Ishikawa (cell line): ENCODE data around the gene LEMD1.

Source experiments
- CEBPB ChIP-seq: IDR thresholded peaks from 2 replicates; pipeline ENCODE4 v1.6.1; 2012
- CREB1 ChIP-seq: IDR thresholded peaks from 2 replicates; pipeline ENCODE4 v1.6.1; 2012; ENCODE audit warnings: low read depth
- TAF1 ChIP-seq: IDR thresholded peaks from 2 replicates; pipeline ENCODE4 v1.6.1; 2012; ENCODE audit warnings: low read depth, mild to moderate bottlenecking
- TEAD4 ChIP-seq: IDR thresholded peaks from 2 replicates; pipeline ENCODE4 v1.6.1; 2012
- YY1 ChIP-seq: IDR thresholded peaks from 2 replicates; pipeline ENCODE4 v1.6.1; 2012; ENCODE audit warnings: low read depth
- ZBTB7A ChIP-seq: IDR thresholded peaks from 2 replicates; pipeline ENCODE4 v1.6.1; 2012; ENCODE audit warnings: low read depth
- TF ChIP-seq, protein P1 (sequence below): IDR thresholded peaks from 2 replicates; pipeline ENCODE4 v1.6.1; 2012

LEMD1 gene

DNA sequence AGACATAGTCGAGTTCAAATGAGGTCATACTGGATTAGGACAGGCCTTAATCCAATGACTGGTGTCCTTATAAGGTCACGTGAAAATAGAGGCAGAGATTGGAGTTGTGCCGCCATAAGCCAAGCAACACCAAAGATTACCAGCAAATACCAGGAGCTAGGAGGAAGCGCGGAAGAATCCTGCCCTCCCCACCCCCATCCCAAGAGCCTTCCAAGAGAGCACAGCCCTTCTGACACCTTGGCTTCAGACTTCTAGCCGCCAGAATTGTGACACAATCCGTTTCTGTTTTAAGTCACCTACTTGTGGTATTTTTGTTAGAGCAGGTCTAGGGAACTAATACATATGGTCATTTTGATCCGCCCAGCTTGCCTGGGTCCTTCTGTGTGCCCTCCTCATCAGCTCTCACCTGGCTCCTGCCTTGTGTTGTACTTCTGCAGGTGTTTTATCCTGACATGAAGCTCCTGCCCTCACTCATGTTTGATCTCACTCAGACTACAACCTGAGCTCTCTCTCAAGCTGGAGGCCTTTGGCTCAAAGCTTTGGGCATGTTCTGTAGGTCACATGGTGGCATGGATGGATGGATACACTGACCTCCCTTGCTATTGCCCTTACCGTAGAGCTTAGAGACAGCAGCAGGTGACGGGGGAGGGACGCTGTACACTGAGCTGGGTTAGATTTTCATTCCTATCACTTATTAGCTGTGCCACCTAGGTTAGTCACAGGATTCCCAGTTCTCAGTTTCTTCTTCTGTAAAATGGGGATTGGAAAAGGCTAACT is 89.7 kb downstream of the LEMD1 start:
- TF ChIP-seq CREB1 (no peak), YY1 (no peak), ZBTB7A (no peak), TAF1 (no peak), TEAD4 (no peak), CEBPB (no peak)
- TF ChIP-seq, protein P1, sequence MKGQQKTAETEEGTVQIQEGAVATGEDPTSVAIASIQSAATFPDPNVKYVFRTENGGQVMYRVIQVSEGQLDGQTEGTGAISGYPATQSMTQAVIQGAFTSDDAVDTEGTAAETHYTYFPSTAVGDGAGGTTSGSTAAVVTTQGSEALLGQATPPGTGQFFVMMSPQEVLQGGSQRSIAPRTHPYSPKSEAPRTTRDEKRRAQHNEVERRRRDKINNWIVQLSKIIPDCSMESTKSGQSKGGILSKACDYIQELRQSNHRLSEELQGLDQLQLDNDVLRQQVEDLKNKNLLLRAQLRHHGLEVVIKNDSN: 0 out of 2 replicates have a peak, but pooled peaks have one; percentile 15
